Smooth muscle cell (in vitro differentiated cells): ENCODE measurements around the gene NUP93. TPM values are rescaled to one million over a fixed set of nuclear protein-coding genes. Genes with fewer than 3 reads are reported as not detected.

Experiments used
- DNase-seq: peaks from one replicate; lab custom pipeline; 2025; ENCODE audit not compliant: unreplicated experiment; lab: John Stamatoyannopoulos, UW
- H2AFZ ChIP-seq: fragments of 200-600 bp; sonication (generic); 2 replicates; pipeline ENCODE4 v1.6.0; 2016; ENCODE audit warnings: antibody characterized with exemption, low read depth, mild to moderate bottlenecking
- H3F3A ChIP-seq: fragments of 200-600 bp; sonication (generic); 2 replicates; pipeline ENCODE4 v1.6.0; 2017; ENCODE audit warnings: antibody characterized with exemption, low read depth
- H3K27ac ChIP-seq: fragments of 200-600 bp; sonication (generic); 2 replicates; pipeline ENCODE4 v1.5.1; 2016; ENCODE audit warnings: low read depth, mild to moderate bottlenecking
- H3K27me3 ChIP-seq: fragments of 200-600 bp; sonication (generic); 2 replicates; pipeline ENCODE4 v1.6.1; 2016; ENCODE audit warnings: low read depth, mild to moderate bottlenecking
- H3K36me3 ChIP-seq: fragments of 200-600 bp; sonication (generic); 2 replicates; pipeline ENCODE4 v1.5.1; 2016; ENCODE audit warnings: low read depth
- H3K4me1 ChIP-seq: fragments of 200-600 bp; sonication (generic); 2 replicates; pipeline ENCODE4 v1.5.1; 2016; ENCODE audit warnings: low read depth
- H3K4me2 ChIP-seq: fragments of 200-600 bp; sonication (generic); 2 replicates; pipeline ENCODE4 v1.6.0; 2016; ENCODE audit warnings: mild to moderate bottlenecking
- H3K4me3 ChIP-seq: fragments of 200-600 bp; sonication (generic); 2 replicates; pipeline ENCODE4 v1.5.1; 2016; ENCODE audit warnings: mild to moderate bottlenecking
- H3K79me2 ChIP-seq: fragments of 200-600 bp; sonication (generic); 2 replicates; pipeline ENCODE4 v1.6.0; 2016; ENCODE audit warnings: low read depth, mild to moderate bottlenecking
- H3K9ac ChIP-seq: fragments of 200-600 bp; sonication (generic); 2 replicates; pipeline ENCODE4 v1.6.0; 2016; ENCODE audit warnings: low read depth
- H3K9me3 ChIP-seq: fragments of 200-600 bp; sonication (generic); replicated peaks from 2 replicates; pipeline ENCODE4 v1.5.1; 2016; ENCODE audit warnings: low read depth
- H4K20me1 ChIP-seq: fragments of 200-600 bp; sonication (generic); 2 replicates; pipeline ENCODE4 v1.6.0; 2016; ENCODE audit warnings: low read depth
- CTCF ChIP-seq: fragments of 200-600 bp; sonication (generic); IDR thresholded peaks from 2 replicates; pipeline ENCODE4 v1.5.1; 2017; ENCODE audit warnings: borderline replicate concordance, mild to moderate bottlenecking, antibody characterized with exemption; ENCODE audit not compliant: insufficient read depth, poor library complexity, severe bottlenecking
- WGBS: methylation state at CpG from one replicate; pipeline ENCODE4 v1.1.7; 2016; ENCODE audit warnings: low lambda C conversion rate; 5-methylcytosine and 5-hydroxymethylcytosine counted together
- polyA plus RNA-seq: library from polyadenylated mRNA; unstranded; fragments of >200 nt; fragmentation: Nextera tagmentation; extraction: Ambion mirVana; gene quantifications from 2 replicates; pipeline ENCODE4 v1.2.1, GENCODE V29; 2016
- total RNA-seq: library from RNA; depleted of rRNA; stranded (reverse); fragments of >200 nt; gene quantifications from 2 replicates; pipeline ENCODE4 v1.2.3, GENCODE V29; 2014

NUP93 gene
- total and polyA plus RNA-seq, 2 experiments from 2014 or later = 45.6 to 55.8 TPM

GRCh38 chr16:56836410-56837230, 106.7 kb downstream of the NUP93 start:
- no peak for DNase-seq
- H3K4me2 ChIP-seq = peak overlapping the region; percentile 17
- H2AFZ ChIP-seq = no peak overlapping the region
- H3F3A ChIP-seq = no peaks in the 10 kb centered on the region
- no peaks in the 10 kb centered on the region for H3K27me3 ChIP-seq
- no peaks in the 10 kb centered on the region for H3K4me1 ChIP-seq
- no peaks in the 10 kb centered on the region for H4K20me1 ChIP-seq
- H3K79me2 ChIP-seq = no peaks in the 10 kb centered on the region
- WGBS = 72% methylated on average over 5 of the region's 5 CpGs
- no peak for TF ChIP-seq CTCF
- peaks cover 1% of the 10 kb centered on the region for H3K36me3 ChIP-seq
- no peak overlapping the region for H3K4me3 ChIP-seq
- H3K9me3 ChIP-seq = no peaks in the 10 kb centered on the region
- no peak overlapping the region for H3K9ac ChIP-seq
- H3K27ac ChIP-seq = no peak overlapping the region

DNA sequence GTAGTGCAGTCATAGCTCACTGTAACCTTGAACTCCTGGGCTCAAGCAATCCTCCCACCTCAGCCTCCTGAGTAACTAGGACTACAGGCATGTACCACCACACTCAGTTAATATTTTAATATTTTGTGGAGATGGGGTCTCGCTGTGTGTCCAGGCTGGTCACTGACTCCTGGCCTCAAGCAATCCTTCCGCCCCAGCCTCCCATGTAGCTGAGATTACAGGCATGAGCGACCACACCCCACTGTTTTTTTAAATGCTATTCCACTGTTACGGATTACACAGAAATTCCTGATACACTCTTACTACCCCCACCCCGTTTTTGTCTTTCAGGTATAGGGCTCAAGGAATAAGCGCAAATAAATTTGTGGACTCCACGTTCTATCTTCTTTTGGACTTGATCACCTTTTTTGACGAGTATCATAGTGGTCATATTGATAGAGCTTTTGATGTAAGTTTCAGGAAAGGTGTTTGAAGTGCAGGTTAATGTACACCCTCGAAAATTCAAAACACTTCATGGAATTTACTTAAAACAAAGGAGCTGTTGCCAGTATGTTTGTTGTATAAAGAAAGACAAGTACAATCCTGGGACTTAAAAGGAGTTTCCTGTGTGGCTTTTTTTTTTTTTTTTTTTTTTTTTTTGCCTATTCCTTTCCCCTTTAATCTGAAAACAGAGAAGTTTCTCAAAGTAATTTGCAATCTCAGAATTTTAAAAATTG, 108.9 kb downstream of the NUP93 start:
- WGBS = 96% methylated on average over 9 of the region's 9 CpGs
- no peaks in the 10 kb centered on the region for H3K27me3 ChIP-seq
- H3K9ac ChIP-seq = no peak overlapping the region
- H3K79me2 ChIP-seq = no peaks in the 10 kb centered on the region
- no peaks in the 10 kb centered on the region for H3K9me3 ChIP-seq
- H3K4me3 ChIP-seq = no peak overlapping the region
- DNase-seq = no peak
- H3F3A ChIP-seq = no peaks in the 10 kb centered on the region
- H3K4me2 ChIP-seq = no peak overlapping the region
- no peaks in the 10 kb centered on the region for H3K4me1 ChIP-seq
- H3K36me3 ChIP-seq = peaks cover 13% of the 10 kb centered on the region
- H2AFZ ChIP-seq = no peak overlapping the region
- TF ChIP-seq CTCF = no peak
- H4K20me1 ChIP-seq = no peaks in the 10 kb centered on the region
- no peak overlapping the region for H3K27ac ChIP-seq

- 100% methylated on average over 2 of the region's 2 CpGs for WGBS
- Histone ChIP-seq H3K27ac (no peak overlapping the region), H3K79me2 (no peaks in the 10 kb centered on the region), H3F3A (no peaks in the 10 kb centered on the region), H2AFZ (no peak overlapping the region), H3K4me3 (no peak overlapping the region), H3K36me3 (peaks cover 14% of the 10 kb centered on the region), H3K4me1 (no peaks in the 10 kb centered on the region), H3K4me2 (no peak overlapping the region), H3K9me3 (no peaks in the 10 kb centered on the region), H4K20me1 (no peaks in the 10 kb centered on the region), H3K27me3 (no peaks in the 10 kb centered on the region), H3K9ac (no peak overlapping the region)
- TF ChIP-seq CTCF = no peak
- DNase-seq = no peak
These were observed 111.3 kb downstream of the NUP93 start for GRCh38 chr16:56841233-56841632.
